ENCODE data around the gene ALDH1L1.

- TF ChIP-seq POLR2A (IDR thresholded peaks at IDR 0.05) (no peak), CTCF (IDR thresholded peaks at IDR 0.05) (no peak)
Measured at GRCh38 chr3:126054870-126055269, 125.5 kb downstream of the ALDH1L1 start.

Measured in ovary (tissue), 3 donors.